ENCODE measurements around the gene HSPG2. TPM values are rescaled to one million over a fixed set of nuclear protein-coding genes. Genes with fewer than 3 reads are reported as not detected.

HSPG2 gene
- 10 to 100 TPM; 82.9 to 87.6 TPM for total RNA-seq

DNA sequence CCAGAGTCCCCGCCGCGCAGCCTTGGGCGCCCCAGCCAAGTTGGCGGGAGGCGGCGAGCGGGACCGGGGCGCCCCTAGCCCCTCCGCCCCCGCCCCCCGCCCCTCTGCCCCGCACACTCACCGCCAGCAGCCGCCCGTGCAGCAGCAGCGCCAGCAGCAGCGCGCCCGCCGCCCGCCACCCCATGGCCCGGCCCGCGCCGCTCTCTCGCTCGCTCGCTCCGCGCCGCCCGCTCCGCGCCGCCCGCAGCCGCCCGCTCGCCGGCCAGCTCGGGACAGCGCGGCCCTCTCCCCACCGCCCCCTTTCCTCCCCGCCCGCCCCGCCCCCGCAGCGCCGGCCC, at the start of gene HSPG2:
Gene HSPG2, minus strand, starts transcription at position 277 of the 338 bp plus-strand sequence. Its CDS starts 93 bp downstream, at position 184.

DNA sequence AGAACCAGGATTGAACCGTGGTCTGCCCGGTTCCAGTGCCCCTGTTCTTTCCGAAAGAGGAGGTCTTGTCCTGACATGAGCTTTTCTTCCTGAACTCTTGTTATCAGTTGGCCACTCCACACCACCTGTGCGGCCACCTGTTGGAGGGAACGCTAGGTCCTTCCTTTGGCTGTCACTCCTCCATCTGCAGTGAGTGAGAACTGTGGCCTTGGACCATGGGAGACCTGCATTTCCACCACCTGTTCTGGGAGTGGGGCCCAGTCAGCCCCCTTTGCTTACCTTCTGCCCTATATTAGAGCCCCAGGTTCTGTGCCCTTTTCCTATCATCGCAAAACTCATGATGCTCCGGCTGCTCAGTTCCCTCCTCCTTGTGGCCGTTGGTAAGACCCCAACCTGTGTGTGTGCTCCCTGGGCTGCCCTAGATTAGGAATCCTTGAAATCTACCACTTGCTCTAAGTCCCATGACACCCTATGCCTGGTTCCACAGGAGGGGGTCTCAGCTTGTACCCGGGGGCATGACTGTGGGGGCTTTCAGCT, 39.7 kb upstream of the HSPG2 start, which contains the start of gene CELA3B:
Gene CELA3B, plus strand, starts transcription at position 320 of the 537 bp plus-strand sequence. Its CDS starts 18 bp downstream, at position 338.

DNA sequence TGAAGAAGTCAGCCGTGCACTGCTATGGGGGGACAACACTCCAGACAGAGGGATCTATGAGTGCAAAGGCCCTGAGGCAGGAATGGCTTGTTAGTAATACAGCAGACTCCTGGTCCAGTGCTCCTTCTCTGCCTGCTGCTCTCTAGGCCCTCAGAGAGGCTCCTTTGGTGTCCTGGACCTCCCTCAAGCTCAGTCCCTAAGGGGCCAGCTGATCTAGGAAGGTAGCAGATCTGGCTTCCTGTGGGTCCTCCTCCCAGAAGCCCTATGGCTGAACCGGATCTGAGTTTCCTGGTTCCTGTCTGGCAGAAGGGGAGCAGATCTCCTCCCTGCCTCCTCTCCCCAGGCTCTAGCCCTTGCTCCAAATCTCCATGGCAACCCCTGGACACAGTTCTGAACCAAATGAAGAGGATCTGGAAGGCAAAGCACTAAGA, 125.2 kb downstream of the HSPG2 start, which contains the start of gene LDLRAD2:
Gene LDLRAD2, plus strand, starts transcription at position 391 of the 431 bp plus-strand sequence. CDS start 187 bp downstream, outside the sequence.

DNA sequence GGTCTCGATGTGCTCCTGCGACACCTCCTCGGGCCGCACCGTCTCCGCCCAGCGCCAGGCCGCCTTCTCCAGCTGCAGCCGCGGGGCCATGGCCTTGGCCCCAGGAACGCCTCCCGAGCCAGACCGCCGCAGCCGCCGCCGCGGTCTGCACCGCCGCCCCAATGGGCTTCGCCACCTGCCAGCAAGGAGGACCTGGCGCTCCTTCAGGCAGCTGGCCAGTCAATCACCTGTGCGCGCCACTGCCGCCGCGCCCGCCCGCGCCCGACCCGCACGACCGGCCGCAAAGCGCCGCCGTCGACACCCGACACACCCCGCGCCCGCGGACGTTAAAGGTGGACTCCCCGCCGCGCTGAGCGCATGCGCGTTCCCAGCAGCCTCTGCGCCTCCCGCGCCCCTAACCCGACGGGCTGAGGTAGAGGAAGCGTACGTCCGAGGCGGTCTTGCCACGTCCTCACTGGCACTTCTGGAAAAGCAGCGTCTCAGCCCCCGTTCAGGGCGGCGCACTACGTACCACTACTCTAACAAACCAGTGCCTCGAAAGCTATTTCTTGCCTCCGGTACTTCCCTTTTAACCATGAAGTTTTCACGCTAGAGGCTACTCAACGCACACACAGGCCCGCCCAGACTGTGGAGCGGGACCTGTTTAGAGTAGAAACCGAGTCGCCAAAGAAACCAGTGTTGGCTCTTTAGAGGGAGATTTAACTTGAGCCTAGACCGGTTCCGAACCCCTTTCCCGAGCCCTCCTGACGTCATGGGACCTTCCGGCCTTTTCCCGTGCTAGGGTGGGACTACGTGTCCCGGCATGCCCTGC, 154.0 kb downstream of the HSPG2 start, which contains the start of gene USP48:
Gene USP48, minus strand, starts transcription at position 282 of the 811 bp plus-strand sequence. Its CDS starts 192 bp downstream, at position 90.

Other genes with a start within 250 kb of the HSPG2 start
- gene USP48, start 154.2 kb downstream of the HSPG2 start, total RNA-seq = 10 to 100 TPM; 70.9 to 75.3 TPM
- not detected for gene LDLRAD2, start 125.0 kb downstream of the HSPG2 start, total RNA-seq
- gene CELA3B, start 39.7 kb upstream of the HSPG2 start, total RNA-seq = not detected
- gene CELA3A, start 64.3 kb upstream of the HSPG2 start, total RNA-seq = not detected
- 100 to 1,000 TPM; 312 to 332 TPM for gene CDC42, start 115.4 kb upstream of the HSPG2 start, total RNA-seq
- not detected for gene WNT4, start 205.8 kb upstream of the HSPG2 start, total RNA-seq

Measured in melanocyte of skin (primary cell).